ENCODE data around the gene HTT.

DNA sequence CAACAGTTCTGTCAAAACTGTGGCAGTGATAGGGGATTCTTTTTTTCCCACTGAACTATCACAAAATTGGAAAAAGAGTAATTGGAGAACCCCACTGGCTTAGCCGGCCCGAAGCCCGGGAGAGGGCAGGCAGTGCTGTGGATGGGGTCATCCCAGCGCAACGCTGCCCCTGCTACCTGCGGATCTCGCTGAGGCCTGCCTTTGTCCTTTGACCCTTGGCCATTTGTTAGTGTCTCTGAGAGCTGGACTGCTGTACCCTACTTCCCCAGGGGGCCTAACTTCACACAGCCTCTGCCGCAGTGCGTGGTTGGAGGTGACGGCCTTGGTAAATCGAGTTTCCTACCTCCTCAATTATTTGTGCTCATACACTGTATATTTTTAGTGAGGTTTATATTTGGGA, 131.5 kb downstream of the HTT start:
- TF ChIP-seq CTCF (IDR thresholded peaks at IDR 0.05), result no peak
- TF ChIP-seq POLR2A (IDR thresholded peaks at IDR 0.05), result no peak

Measured in esophagus squamous epithelium (tissue), 4 donors.